Measurements from ENCODE around the gene CERS6.

DNA sequence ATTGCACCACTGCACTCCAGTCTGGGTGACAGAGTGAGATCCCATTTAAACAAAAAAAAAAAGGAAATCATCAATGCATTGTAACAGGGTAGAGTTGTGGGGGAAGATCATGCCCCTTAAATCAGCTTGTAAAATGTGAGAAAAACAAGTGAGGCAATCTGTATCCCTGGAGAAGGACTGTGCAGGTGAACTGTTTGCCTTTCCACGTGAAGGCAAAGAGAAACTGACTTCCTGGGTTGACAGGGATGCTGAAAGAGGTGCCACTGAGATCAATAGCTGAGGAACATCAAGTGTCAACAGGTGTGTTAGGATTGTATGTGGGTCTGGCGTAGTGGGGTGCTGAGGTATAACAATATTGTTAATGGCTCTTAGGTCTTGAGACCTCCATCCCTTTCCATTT, 48.3 kb downstream of the CERS6 start:
- TF ChIP-seq FOXA1 (IDR thresholded peaks at IDR 0.05) (no peak), L3MBTL2 (conservative IDR thresholded peaks at IDR 0.05) (no peak), TARDBP (IDR thresholded peaks at IDR 0.05) (no peak), BHLHE40 (IDR thresholded peaks at IDR 0.05; ENCODE audit: borderline replicate concordance) (no peak), ELF4 (IDR thresholded peaks at IDR 0.05) (no peak), NFRKB (IDR thresholded peaks at IDR 0.05) (no peak), ARNT (IDR thresholded peaks at IDR 0.05) (no peak), SP1 (IDR thresholded peaks at IDR 0.05) (no peak), FOXM1 (IDR thresholded peaks at IDR 0.05; ENCODE audit: borderline replicate concordance) (no peak), FOXK2 (IDR thresholded peaks at IDR 0.05) (no peak), ZNF384 (IDR thresholded peaks at IDR 0.05) (no peak), CTBP1 (IDR thresholded peaks at IDR 0.05; ENCODE audit: borderline replicate concordance) (no peak)

Data from HEK293T (cell line).